ENCODE results near the gene SET. TPM values are rescaled to one million over a fixed set of nuclear protein-coding genes. Genes with fewer than 3 reads are reported as not detected.

Gene SET
- total and polyA plus RNA-seq, 2 of the 13 experiments (the other 11 are each of a cell fraction or from before 2014, with no cell fraction given): 94.2 to 611 TPM

DNA sequence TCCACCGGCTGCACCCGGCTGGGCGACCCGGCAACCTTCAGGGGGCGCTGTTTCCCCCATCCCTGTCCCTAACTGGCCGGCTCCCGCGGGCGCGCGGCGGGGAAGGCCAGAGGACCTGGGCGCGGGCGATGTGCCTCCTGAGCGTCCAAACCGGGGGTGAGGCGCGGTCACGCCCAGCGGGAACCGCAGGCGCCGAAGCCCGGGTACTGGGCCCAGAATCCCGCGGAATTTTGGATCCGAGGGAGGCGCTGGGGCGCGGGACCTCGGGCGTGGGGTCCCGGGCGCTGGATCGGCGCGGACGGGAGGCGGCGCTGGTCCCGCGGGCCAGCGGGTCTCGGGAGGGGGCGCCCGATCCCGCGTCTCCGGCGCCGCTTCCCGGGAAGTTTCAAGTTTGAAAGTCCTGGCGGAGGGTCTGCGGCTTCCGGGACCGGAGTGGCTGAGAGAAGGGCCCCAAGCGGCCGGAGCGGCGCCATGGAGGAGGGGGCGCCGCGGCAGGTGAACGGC lies 13.5 kb downstream of the SET start, which contains the start of gene PKN3 (continued):
- TF ChIP-seq, protein P1, sequence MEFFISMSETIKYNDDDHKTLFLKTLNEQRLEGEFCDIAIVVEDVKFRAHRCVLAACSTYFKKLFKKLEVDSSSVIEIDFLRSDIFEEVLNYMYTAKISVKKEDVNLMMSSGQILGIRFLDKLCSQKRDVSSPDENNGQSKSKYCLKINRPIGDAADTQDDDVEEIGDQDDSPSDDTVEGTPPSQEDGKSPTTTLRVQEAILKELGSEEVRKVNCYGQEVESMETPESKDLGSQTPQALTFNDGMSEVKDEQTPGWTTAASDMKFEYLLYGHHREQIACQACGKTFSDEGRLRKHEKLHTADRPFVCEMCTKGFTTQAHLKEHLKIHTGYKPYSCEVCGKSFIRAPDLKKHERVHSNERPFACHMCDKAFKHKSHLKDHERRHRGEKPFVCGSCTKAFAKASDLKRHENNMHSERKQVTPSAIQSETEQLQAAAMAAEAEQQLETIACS (CRISPR knock-in tag; IDR thresholded peaks at IDR 0.05): peak; percentile 79
- TF ChIP-seq ZNF136 (CRISPR knock-in tag; IDR thresholded peaks at IDR 0.05; ENCODE audit: low read depth) (no peak), ZNF598 (CRISPR knock-in tag; IDR thresholded peaks at IDR 0.05; ENCODE audit: borderline replicate concordance) (no peak), ZNF101 (CRISPR knock-in tag; IDR thresholded peaks at IDR 0.05; ENCODE audit: borderline replicate concordance, low read depth) (no peak), ZNF776 (CRISPR knock-in tag; IDR thresholded peaks at IDR 0.05) (0 out of 2 replicates have a peak, but pooled peaks have one; percentile 21), PTBP1 (IDR thresholded peaks at IDR 0.05; ENCODE audit: low read depth, low read length, poor library complexity, severe bottlenecking) (no peak), ZNF83 (CRISPR knock-in tag; IDR thresholded peaks at IDR 0.05; ENCODE audit: borderline replicate concordance) (no peak), ZNF12 (CRISPR knock-in tag; IDR thresholded peaks at IDR 0.05) (0 out of 2 replicates have a peak, but pooled peaks have one; percentile 9), KLF6 (CRISPR knock-in tag; IDR thresholded peaks at IDR 0.05) (no peak), KDM1A (CRISPR knock-in tag; IDR thresholded peaks at IDR 0.05) (no peak), ARNTL (CRISPR knock-in tag; IDR thresholded peaks at IDR 0.05) (0 out of 2 replicates have a peak, but pooled peaks have one; percentile 37), CHD2 (IDR thresholded peaks at IDR 0.05; ENCODE audit: low read depth, low read length) (peak; percentile 62), ZNF557 (CRISPR knock-in tag; IDR thresholded peaks at IDR 0.05) (no peak), KDM4B (CRISPR knock-in tag; IDR thresholded peaks at IDR 0.05) (no peak), ZNF264 (CRISPR knock-in tag; IDR thresholded peaks at IDR 0.05) (no peak), ZBTB20 (CRISPR knock-in tag; IDR thresholded peaks at IDR 0.05; ENCODE audit: borderline replicate concordance, low read depth) (0 out of 2 replicates have a peak, but pooled peaks have one; percentile 66), SNAPC2 (CRISPR knock-in tag; IDR thresholded peaks at IDR 0.05) (0 out of 2 replicates have a peak, but pooled peaks have one; percentile 36), GATAD2A (CRISPR knock-in tag; IDR thresholded peaks at IDR 0.05) (peak; percentile 36; the same call in 1 of the 2 replicates), ZNF777 (CRISPR knock-in tag; IDR thresholded peaks at IDR 0.05) (peak; percentile 39; the same call in 1 of the 2 replicates), SALL2 (CRISPR knock-in tag; IDR thresholded peaks at IDR 0.05) (0 out of 2 replicates have a peak, but pooled peaks have one; percentile 22)
- TF ChIP-seq, protein P2, sequence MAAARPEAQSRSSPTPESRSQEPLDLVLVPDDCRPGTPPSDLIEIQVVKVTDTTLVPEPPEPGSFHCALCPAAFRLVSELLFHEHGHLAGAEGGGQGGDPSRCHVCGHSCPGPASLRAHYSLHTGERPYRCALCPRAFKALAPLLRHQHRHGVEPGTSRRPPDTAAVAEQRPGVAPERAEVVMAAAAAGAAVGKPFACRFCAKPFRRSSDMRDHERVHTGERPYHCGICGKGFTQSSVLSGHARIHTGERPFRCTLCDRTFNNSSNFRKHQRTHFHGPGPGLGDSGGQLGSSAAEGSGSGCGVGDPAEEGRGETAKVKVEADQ (CRISPR knock-in tag; IDR thresholded peaks at IDR 0.05; ENCODE audit: borderline replicate concordance): peak; percentile 20; the same call in 1 of the 2 replicates
- TF ChIP-seq, protein P3, sequence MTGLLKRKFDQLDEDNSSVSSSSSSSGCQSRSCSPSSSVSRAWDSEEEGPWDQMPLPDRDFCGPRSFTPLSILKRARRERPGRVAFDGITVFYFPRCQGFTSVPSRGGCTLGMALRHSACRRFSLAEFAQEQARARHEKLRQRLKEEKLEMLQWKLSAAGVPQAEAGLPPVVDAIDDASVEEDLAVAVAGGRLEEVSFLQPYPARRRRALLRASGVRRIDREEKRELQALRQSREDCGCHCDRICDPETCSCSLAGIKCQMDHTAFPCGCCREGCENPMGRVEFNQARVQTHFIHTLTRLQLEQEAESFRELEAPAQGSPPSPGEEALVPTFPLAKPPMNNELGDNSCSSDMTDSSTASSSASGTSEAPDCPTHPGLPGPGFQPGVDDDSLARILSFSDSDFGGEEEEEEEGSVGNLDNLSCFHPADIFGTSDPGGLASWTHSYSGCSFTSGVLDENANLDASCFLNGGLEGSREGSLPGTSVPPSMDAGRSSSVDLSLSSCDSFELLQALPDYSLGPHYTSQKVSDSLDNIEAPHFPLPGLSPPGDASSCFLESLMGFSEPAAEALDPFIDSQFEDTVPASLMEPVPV (CRISPR knock-in tag; IDR thresholded peaks at IDR 0.05): peak; percentile 72; the same call in 1 of the 2 replicates
- TF ChIP-seq, protein P4, sequence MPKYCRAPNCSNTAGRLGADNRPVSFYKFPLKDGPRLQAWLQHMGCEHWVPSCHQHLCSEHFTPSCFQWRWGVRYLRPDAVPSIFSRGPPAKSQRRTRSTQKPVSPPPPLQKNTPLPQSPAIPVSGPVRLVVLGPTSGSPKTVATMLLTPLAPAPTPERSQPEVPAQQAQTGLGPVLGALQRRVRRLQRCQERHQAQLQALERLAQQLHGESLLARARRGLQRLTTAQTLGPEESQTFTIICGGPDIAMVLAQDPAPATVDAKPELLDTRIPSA (CRISPR knock-in tag; IDR thresholded peaks at IDR 0.05; ENCODE audit: borderline replicate concordance): 0 out of 2 replicates have a peak, but pooled peaks have one; percentile 41
